ENCODE measurements around the gene PARD3. TPM values are rescaled to one million over a fixed set of nuclear protein-coding genes. Genes with fewer than 3 reads are reported as not detected.

The PARD3 gene
- total RNA-seq, 1 donor from 2014 or later = 51.2 TPM

DNA sequence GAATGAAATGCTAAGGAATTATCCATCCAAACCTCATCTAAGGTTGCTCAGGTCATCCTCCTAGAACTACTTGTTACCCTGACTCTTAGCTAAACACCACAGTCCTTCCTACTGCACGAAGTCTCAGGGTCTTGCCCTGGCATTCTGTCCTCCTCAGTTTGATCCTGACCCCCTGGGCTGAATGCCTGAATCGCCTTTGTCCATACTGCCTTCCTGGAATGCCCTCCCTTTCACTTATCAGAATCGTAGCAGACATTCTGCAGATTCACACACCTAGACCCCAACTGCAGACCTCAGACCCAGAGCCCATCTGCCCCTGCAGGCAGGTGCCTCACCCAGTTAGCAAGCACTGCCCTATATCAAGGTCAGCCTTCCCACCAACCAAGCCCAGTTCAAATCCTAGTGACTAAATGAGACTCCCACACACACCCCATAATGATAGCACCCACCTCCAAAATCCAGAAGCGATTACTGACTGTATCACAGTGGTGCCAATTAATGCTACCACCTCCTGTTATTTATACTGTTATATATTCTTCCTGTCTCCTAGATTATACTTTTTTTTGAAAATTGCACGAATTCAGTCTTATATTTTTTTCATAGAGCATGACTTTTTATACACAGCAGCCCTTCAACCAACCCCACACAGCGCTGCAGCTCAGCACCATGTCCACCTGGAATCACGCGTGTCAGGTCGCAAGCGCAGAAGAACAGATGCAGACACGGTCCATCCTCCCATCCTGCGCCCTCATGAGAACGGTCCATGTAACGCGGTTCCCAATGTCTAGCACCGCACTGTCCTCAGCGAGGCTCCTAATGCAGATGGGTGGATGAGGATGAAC lies 3.7 kb downstream of the PARD3 start:
- Mint-ChIP-seq H3K4me1 (peaks cover 61% of the 10 kb centered on the region), H3K27ac (ENCODE audit: unreplicated experiment) (peak overlapping the region; percentile 23), H3K4me3 (peak overlapping the region; percentile 96), H3K36me3 (ENCODE audit: low read depth) (no peaks in the 10 kb centered on the region), H3K9me3 (no peaks in the 10 kb centered on the region), H3K27me3 (ENCODE audit: low read depth) (peaks cover 7% of the 10 kb centered on the region)
- no peak for DNase-seq (ENCODE audit: low read depth, low spot score)
- TF ChIP-seq, protein P1, sequence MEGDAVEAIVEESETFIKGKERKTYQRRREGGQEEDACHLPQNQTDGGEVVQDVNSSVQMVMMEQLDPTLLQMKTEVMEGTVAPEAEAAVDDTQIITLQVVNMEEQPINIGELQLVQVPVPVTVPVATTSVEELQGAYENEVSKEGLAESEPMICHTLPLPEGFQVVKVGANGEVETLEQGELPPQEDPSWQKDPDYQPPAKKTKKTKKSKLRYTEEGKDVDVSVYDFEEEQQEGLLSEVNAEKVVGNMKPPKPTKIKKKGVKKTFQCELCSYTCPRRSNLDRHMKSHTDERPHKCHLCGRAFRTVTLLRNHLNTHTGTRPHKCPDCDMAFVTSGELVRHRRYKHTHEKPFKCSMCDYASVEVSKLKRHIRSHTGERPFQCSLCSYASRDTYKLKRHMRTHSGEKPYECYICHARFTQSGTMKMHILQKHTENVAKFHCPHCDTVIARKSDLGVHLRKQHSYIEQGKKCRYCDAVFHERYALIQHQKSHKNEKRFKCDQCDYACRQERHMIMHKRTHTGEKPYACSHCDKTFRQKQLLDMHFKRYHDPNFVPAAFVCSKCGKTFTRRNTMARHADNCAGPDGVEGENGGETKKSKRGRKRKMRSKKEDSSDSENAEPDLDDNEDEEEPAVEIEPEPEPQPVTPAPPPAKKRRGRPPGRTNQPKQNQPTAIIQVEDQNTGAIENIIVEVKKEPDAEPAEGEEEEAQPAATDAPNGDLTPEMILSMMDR (conservative IDR thresholded peaks at IDR 0.05) = no peak

DNA sequence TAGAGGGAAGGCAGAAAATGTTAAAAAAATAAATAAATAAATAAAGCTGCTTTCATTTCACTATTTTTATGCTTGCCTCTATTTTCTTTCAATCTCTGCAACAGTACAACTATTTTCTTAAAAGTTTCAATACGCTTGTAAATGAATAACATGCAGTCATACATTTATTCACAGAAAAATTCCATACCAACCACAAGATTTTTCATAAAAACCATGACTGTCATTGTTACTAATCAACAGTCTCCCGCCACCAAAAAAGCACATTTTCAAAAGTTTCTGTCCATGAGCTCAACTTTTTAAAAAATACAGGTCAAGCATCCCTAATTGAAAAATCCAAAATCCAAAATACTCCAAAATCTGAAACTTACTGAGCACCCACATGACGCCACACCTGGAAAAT lies 5.3 kb downstream of the PARD3 start:
- Mint-ChIP-seq H3K4me1 (peaks cover 55% of the 10 kb centered on the region), H3K27ac (ENCODE audit: unreplicated experiment) (no peak overlapping the region), H3K4me3 (peak overlapping the region; percentile 64), H3K36me3 (ENCODE audit: low read depth) (no peaks in the 10 kb centered on the region), H3K9me3 (no peaks in the 10 kb centered on the region), H3K27me3 (ENCODE audit: low read depth) (no peaks in the 10 kb centered on the region)
- DNase-seq (ENCODE audit: low read depth, low spot score) = no peak
- TF ChIP-seq, protein P1 (conservative IDR thresholded peaks at IDR 0.05) = no peak

DNA sequence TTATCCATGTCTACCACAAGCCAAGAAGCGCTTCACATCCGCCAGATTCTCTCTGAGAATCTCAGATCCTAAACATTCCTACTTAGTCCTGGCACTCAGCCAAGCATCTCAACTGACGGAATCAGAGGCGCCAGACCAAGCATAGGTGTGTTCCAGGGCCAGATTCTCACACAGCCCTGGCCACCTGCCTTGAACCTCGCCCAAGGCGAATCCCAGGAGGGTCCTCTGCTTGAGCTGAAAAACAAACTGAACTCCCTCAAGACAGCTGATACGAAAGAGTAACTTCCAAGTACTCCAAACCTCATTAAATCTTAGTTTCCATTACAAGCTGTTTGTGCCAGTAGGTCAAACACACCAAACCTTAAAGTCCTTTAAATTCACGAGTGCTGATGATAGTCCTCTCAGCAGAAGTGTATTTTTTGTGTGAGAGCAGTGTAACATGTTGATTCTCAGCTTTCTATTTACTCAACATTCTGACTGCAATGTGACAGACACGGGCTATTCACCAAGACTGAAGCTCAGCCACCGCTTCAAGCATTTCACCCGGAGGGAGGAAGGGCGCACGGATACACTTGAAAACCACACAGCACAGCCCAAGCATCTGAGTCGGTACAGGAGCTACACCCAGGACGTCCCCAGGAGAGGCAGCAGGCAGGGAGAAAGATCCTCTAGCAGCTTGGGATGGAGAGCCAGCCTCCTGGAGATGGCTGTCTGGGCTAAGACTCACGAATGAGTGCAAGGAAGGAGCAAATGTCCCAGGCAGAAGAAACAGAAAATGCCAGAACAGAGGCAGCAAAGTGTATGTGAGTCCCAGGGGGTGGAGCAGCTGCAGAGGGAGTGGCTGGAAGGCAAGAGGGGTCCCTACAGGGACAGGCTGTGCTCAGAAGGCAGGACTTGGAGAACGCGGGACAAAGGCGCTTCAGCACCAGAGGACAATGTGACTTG lies 6.0 kb downstream of the PARD3 start:
- TF ChIP-seq, protein P1 (conservative IDR thresholded peaks at IDR 0.05) = no peak
- peaks cover 59% of the 10 kb centered on the region for H3K4me1 Mint-ChIP-seq
- no peaks in the 10 kb centered on the region for H3K9me3 Mint-ChIP-seq
- no peaks in the 10 kb centered on the region for H3K27me3 Mint-ChIP-seq (ENCODE audit: low read depth)
- H3K27ac Mint-ChIP-seq (ENCODE audit: unreplicated experiment) = peak overlapping the region; percentile 57
- peak overlapping the region; percentile 64 for H3K4me3 Mint-ChIP-seq
- no peaks in the 10 kb centered on the region for H3K36me3 Mint-ChIP-seq (ENCODE audit: low read depth)
- peak; percentile 25 for DNase-seq (ENCODE audit: low read depth, low spot score)

DNA sequence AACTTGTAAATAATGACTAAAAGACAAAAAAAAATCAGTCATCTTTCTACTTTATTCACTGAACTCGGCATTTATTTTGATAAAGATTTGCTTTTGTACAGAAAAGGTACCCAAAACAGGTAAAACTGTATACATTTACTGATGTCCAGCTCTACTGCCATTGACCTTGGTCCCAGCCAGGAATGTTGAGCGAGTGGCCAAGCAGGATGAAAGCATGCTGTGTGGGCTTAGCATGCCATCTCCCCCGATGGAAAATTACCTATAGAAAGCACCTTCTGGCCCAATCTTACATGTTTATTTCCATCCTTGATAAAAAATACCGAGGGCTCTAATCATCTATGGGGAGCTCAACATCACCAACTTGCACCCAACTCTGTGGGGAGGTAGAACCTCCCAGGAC lies 6.8 kb downstream of the PARD3 start:
- Mint-ChIP-seq H3K27ac (ENCODE audit: unreplicated experiment) (no peak overlapping the region), H3K9me3 (no peaks in the 10 kb centered on the region), H3K4me3 (peak overlapping the region; percentile 2), H3K27me3 (ENCODE audit: low read depth) (no peaks in the 10 kb centered on the region), H3K4me1 (peaks cover 53% of the 10 kb centered on the region), H3K36me3 (ENCODE audit: low read depth) (no peaks in the 10 kb centered on the region)
- DNase-seq (ENCODE audit: low read depth, low spot score) = no peak
- TF ChIP-seq, protein P1 (conservative IDR thresholded peaks at IDR 0.05) = no peak

DNA sequence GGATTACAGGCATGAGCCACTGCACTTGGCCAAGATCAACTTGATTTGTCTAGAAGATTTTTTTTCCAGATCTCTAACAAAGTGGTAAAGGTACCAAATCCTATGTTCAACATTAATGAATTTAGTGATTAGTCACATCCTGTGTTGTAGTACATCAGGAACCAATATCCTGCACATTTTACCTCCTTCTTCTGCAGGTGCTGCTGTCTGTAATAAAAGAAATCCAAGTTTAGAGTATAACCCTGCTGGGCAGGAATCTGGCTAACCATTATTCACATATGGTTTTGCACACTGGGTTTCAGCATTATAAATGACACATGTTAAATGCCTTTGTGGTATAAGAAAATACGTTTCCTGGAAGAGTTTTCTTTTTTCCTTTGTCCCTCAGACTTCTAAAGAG lies 10.8 kb downstream of the PARD3 start:
- Mint-ChIP-seq H3K4me1 (peaks cover 36% of the 10 kb centered on the region), H3K4me3 (no peak overlapping the region), H3K27me3 (ENCODE audit: low read depth) (no peaks in the 10 kb centered on the region), H3K36me3 (ENCODE audit: low read depth) (no peaks in the 10 kb centered on the region), H3K9me3 (no peaks in the 10 kb centered on the region), H3K27ac (ENCODE audit: unreplicated experiment) (no peak overlapping the region)
- TF ChIP-seq, protein P1 (conservative IDR thresholded peaks at IDR 0.05) = no peak
- DNase-seq (ENCODE audit: low read depth, low spot score) = no peak

Measured in neural crest cell (in vitro differentiated cells).